NCI-H774 (cell line): ENCODE results near the gene UBR3.
A peak's percentile ranks its signal among the peaks of the same experiment; 100 is the strongest.
"Not testable (repeated sequence)": the region's sequence is repeated elsewhere in the genome, so short reads cannot be mapped to it uniquely, and the experiment has no call there.

Experiments used
- DNase-seq: peaks from one replicate; lab custom pipeline; 2025; lab: John Stamatoyannopoulos, UW

UBR3 gene

GRCh38 chr2:169824373-169825333 is 2.6 kb upstream of the UBR3 start, which contains the start of gene METTL5:
Gene METTL5, minus strand, starts transcription at chr2:169824905. Its CDS starts 308 bp downstream, at chr2:169824597.
- DNase-seq = peak; percentile 78

GRCh38 chr2:169828141-169828811 is 1.0 kb downstream of the UBR3 start:
- DNase-seq = no peak

DNA sequence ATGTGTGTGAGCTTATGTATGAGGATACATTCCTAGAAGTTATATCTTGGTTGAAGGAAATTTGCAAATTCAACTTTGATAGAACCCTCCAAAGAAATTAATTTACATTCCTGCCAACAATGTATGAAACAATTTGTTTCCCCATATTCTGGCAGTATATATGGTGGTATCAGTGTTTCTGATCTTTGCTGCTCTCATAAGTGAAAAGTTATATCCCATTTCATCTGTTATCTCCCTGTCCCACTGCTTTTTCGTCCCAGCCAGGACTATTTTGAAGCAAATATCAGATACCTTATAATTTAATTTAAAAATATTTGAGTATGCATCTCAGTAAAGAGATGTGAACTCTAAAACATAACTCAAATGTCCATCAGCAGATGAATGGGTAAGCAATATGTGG is 7.1 kb downstream of the UBR3 start:
- DNase-seq = no peak

GRCh38 chr2:169838743-169839489 is 11.7 kb downstream of the UBR3 start:
- DNase-seq = no peak

GRCh38 chr2:169839954-169840746 is 12.9 kb downstream of the UBR3 start:
- no peak for DNase-seq

GRCh38 chr2:169840747-169841142 is 13.5 kb downstream of the UBR3 start:
- no peak for DNase-seq

DNA sequence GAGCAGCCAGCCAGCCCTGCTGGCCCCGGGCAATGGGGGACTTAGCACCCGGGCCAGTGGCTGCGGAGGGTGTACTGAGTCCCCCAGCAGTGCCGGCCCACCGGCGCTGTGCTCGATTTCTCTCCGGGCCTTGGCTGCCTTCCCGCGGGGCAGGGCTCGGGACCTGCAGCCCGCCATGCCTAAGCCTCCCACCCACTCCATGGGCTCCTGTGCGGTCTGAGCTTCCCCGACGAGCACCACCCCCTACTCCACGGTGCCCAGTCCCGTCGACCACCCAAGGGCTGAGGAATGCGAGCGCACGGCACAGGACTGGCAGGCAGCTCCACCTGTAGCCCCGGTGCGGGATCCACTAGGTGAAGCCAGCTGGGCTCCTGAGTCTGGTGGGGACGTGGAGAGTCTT is 14.4 kb downstream of the UBR3 start:
- not testable (repeated sequence) for DNase-seq

DNA sequence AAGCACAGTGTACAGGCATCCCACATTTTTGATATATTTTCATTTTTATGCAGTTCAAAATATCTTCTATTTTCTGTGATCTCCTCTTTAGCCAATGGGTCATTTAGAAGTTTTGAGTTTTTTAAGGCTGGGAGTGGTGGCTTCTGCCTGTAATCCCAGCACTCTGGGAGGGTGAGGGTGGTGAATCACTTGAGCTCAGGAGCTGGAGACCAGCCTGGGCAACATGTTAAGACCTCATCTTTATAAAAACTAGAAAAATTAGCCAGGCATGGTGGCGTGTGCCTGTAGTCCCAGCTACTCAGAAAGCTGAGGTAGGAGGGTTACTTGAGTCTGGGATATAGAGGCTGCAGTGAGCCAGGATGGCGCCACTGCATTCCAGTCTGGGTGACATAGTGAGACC is 17.8 kb downstream of the UBR3 start:
- no peak for DNase-seq

DNA sequence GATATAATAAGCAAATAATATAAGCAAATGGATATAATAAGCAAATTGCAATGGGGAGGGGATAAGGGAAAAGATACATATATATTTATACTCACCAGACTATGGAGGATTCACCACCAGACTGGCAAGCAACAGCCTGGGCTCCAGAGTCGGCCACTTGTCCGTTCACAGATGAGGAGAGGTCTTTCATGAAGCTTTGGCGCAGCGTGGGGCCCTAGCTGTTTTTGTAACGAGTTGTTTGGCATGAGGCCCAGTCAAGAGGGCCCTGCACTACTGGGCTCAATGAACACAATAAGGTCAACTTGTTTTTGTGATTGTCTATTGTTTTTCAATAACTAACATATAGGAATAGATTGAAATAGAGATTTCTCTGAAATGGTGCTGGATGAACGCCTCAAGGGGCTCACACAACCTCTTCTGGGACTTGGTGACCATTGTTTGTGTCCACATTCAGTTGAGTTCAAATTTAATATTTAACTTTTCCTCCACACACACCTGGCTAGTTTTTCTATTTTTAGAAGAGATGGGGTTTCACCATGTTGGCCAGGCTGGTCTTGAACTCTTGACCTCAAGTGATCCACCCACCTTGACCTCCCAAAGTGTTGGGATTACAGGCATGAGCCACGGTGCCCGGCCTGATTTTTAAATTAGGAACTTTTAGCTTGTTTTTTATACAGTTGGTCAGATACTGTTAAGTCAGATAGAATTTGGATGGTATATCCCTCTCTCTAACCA is 21.9 kb downstream of the UBR3 start:
- DNase-seq = not testable (repeated sequence)

DNA sequence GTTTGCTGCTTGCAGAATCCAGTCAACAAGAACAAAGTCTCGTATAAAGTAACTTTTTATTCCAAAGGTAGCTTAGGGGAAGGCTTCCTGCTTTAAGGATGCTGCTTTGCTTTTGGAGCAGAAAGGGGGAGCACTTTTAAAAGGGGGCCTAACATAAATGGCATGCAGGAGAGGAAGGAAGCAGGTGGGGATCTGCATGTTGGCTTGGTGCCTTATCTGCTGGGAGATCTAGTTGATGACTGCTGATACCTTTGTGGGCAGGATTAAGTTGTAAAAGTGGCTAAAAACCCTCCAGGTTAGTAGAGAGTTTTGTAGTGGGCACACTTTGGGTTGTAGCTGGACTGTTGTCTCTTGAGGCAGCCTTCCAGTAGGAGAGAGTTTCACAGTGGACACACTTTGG is 22.5 kb downstream of the UBR3 start:
- DNase-seq = no peak

DNA sequence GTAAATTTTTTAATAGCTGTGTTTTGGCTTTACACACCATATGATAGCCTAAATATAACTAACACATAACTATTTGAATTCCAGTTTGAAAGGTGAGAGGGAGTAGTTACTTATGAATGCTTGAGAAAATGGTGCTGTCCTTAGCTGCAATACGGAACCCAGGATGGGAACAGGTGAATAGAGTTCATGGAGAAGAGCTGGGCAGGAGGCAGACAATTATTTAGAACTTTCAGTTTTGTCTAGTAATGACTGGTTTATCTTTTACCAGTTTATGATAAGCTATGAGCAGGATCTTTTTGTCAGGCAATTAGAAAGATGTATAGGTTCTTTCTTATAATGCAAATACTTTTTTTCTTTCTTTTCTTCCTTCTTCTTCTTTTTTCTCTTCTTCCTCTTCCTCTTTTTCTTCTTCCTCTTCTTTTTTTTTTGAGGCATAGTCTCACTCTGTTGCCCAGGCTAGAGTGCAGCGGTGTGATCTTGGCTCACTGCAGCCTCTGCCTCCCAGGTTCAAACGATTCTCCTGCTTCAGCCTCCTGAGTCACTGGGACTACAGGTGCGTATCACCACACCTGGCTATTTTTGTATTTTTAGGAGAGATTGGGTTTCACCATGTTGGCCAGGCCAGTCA is 25.9 kb downstream of the UBR3 start:
- no peak for DNase-seq

- not testable (repeated sequence) for DNase-seq
Measured at GRCh38 chr2:169855281-169856258, 28.3 kb downstream of the UBR3 start.

DNA sequence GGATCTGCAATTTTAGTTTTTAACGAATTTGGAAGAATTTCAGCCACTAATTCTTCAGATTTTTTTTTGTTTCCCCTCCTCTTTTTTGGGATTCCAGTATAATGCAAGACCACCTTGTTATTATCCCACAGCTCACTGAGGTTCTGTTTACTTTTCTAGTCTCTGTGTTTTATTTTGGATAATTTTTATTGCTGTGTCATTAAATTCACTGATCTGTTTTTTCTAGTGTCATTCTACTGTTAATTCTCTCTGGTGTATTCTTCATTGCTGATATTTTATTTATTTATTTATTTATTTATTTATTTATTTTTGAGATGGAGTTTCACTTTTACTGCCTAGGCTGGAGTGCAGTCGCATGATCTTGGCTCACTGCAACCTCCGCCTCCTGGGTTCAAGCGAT is 32.2 kb downstream of the UBR3 start:
- no peak for DNase-seq

- DNase-seq = no peak
Measured at GRCh38 chr2:169860149-169860548, 32.9 kb downstream of the UBR3 start.

DNA sequence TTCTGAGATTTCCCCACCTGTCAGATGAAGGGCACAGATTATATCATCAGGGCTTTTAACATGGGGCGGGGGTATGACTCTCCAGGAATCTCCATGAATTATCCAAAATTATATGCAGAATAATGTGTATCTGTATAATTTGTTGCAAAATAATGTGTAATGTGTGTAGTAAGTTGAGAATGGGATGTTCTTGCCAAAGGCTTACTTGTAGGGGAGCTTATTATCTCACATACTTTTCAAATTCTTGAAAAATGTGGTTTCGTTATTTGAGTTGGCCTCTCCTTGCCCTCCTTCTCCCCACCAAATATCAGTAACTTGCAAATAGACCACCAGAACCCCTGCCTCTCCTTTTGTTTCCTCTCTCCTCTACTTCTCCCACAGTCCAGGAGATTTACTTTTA is 35.6 kb downstream of the UBR3 start:
- no peak for DNase-seq

GRCh38 chr2:169865492-169865891 is 38.2 kb downstream of the UBR3 start:
- DNase-seq = no peak

GRCh38 chr2:169866230-169866629 is 39.0 kb downstream of the UBR3 start:
- not testable (repeated sequence) for DNase-seq

DNA sequence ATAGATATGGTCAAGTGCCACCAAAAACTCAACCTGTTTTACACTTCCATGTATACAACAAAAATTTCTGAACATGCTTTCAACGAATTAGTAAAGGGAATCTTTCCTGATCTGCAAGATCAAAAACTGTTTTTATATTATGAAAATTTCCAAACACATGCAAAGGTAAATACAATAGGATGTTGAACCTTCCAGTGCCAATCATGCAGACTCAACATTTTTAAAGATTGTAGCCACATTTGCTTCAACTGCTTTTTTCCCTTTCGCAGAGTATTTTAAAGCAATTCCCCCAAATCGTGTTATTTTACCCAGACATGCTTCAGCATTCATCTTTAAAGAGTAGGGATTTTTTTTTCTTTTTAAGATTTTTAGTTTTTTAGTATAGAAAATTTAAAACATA is 40.3 kb downstream of the UBR3 start:
- no peak for DNase-seq

- no peak for DNase-seq
Measured at GRCh38 chr2:169868951-169869350, 41.7 kb downstream of the UBR3 start.
